HG02943 (cell line): Measurements from ENCODE around the gene KLHDC7B.

Source experiments
- ATAC-seq: cut with Tn5 transposase; IDR thresholded peaks from one replicate; pipeline ENCODE4 v1.9.1; 2021; ENCODE audit warnings: mild to moderate bottlenecking, low read depth, moderate library complexity; ENCODE audit not compliant: unreplicated experiment

The KLHDC7B gene

GRCh38 chr22:50546326-50547262, 895 bp downstream of the KLHDC7B start:
- no peak for ATAC-seq

- ATAC-seq: no peak
Observed at GRCh38 chr22:50547263-50547985, 1.7 kb downstream of the KLHDC7B start.

- no peak for ATAC-seq
Observed at GRCh38 chr22:50548040-50548920, 2.6 kb downstream of the KLHDC7B start.

- no peak for ATAC-seq
Observed at GRCh38 chr22:50548921-50549790, 3.5 kb downstream of the KLHDC7B start.

- ATAC-seq: no peak
Observed at GRCh38 chr22:50550395-50550794, 4.7 kb downstream of the KLHDC7B start.

GRCh38 chr22:50551160-50551752, 5.6 kb downstream of the KLHDC7B start:
- ATAC-seq: no peak

- ATAC-seq: no peak
Observed at GRCh38 chr22:50553310-50553709, 7.6 kb downstream of the KLHDC7B start.

- ATAC-seq: no peak
Observed at GRCh38 chr22:50556703-50557102, 11.0 kb downstream of the KLHDC7B start.

GRCh38 chr22:50560034-50560433, 14.3 kb downstream of the KLHDC7B start:
- ATAC-seq: no peak

- no peak for ATAC-seq
Observed at GRCh38 chr22:50561401-50562358, 16.0 kb downstream of the KLHDC7B start.

GRCh38 chr22:50562523-50563412, 17.1 kb downstream of the KLHDC7B start, which contains the start of gene SYCE3:
Gene SYCE3 (minus strand): TSS chr22:50562919. CDS start chr22:50556405, 6,514 bp downstream.
- ATAC-seq: peak; percentile 70

- ATAC-seq: no peak
Observed at GRCh38 chr22:50563413-50564160, 17.9 kb downstream of the KLHDC7B start.

GRCh38 chr22:50564289-50564688, 18.6 kb downstream of the KLHDC7B start:
- ATAC-seq: no peak

GRCh38 chr22:50567721-50568252, 22.1 kb downstream of the KLHDC7B start:
- no peak for ATAC-seq

- ATAC-seq: no peak
Observed at GRCh38 chr22:50568626-50569025, 22.9 kb downstream of the KLHDC7B start.

- ATAC-seq: no peak
Observed at GRCh38 chr22:50569041-50569459, 23.4 kb downstream of the KLHDC7B start.
